HG03045 (cell line): ENCODE measurements around the gene GFM2.
"Not testable (repeated sequence)": the region's sequence is repeated elsewhere in the genome, so short reads cannot be mapped to it uniquely, and the experiment has no call there.

ENCODE experiments used
- ATAC-seq: cut with Tn5 transposase; IDR thresholded peaks from one replicate; pipeline ENCODE4 v1.9.1; 2021; ENCODE audit warnings: mild to moderate bottlenecking, moderate library complexity; ENCODE audit not compliant: unreplicated experiment

The GFM2 gene

GRCh38 chr5:74766849-74767578, at the start of gene GFM2, which contains the start of gene NSA2:
Gene GFM2, minus strand, starts transcription at chr5:74767117. Its CDS starts 3,375 bp downstream, at chr5:74763742.
Gene NSA2, plus strand, starts transcription at chr5:74767249. Its CDS starts 112 bp downstream, at chr5:74767361.
- ATAC-seq, result peak; percentile 92

- no peak for ATAC-seq
Measured at GRCh38 chr5:74810915-74811314, 44.0 kb upstream of the GFM2 start.

GRCh38 chr5:74801941-74802340, 35.0 kb upstream of the GFM2 start:
- no peak for ATAC-seq

GRCh38 chr5:74801197-74801596, 34.3 kb upstream of the GFM2 start:
- no peak for ATAC-seq

- ATAC-seq, result no peak
Measured at GRCh38 chr5:74798977-74799911, 32.3 kb upstream of the GFM2 start.

- ATAC-seq, result not testable (repeated sequence)
Measured at GRCh38 chr5:74791669-74792068, 24.8 kb upstream of the GFM2 start.

GRCh38 chr5:74787424-74787823, 20.5 kb upstream of the GFM2 start:
- no peak for ATAC-seq

GRCh38 chr5:74786851-74787250, 19.9 kb upstream of the GFM2 start:
- ATAC-seq, result no peak

- no peak for ATAC-seq
Measured at GRCh38 chr5:74778609-74779008, 11.7 kb upstream of the GFM2 start.

- ATAC-seq, result no peak
Measured at GRCh38 chr5:74772359-74772758, 5.4 kb upstream of the GFM2 start.

GRCh38 chr5:74767579-74767913, 629 bp upstream of the GFM2 start:
- ATAC-seq, result peak; percentile 21

- peak; percentile 25 for ATAC-seq
Measured at GRCh38 chr5:74766418-74766848, 484 bp downstream of the GFM2 start.

- no peak for ATAC-seq
Measured at GRCh38 chr5:74765929-74766328, 988 bp downstream of the GFM2 start.

GRCh38 chr5:74765201-74765600, 1.7 kb downstream of the GFM2 start:
- ATAC-seq, result no peak

GRCh38 chr5:74763504-74763903, 3.4 kb downstream of the GFM2 start:
- no peak for ATAC-seq

- no peak for ATAC-seq
Measured at GRCh38 chr5:74762599-74762998, 4.3 kb downstream of the GFM2 start.

- no peak for ATAC-seq
Measured at GRCh38 chr5:74761241-74761640, 5.7 kb downstream of the GFM2 start.

GRCh38 chr5:74748742-74749141, 18.2 kb downstream of the GFM2 start:
- not testable (repeated sequence) for ATAC-seq

GRCh38 chr5:74738406-74738805, 28.5 kb downstream of the GFM2 start:
- ATAC-seq, result no peak

GRCh38 chr5:74736759-74737158, 30.2 kb downstream of the GFM2 start:
- no peak for ATAC-seq

- ATAC-seq, result no peak
Measured at GRCh38 chr5:74725331-74725730, 41.6 kb downstream of the GFM2 start.

GRCh38 chr5:74722271-74722670, 44.6 kb downstream of the GFM2 start:
- ATAC-seq, result no peak
